GM12801 (cell line): ENCODE measurements around the gene LGR5.

Experiments
- CTCF ChIP-seq: IDR thresholded peaks from one replicate; pipeline ENCODE4 v1.5.1; 2011; ENCODE audit warnings: control low read depth; ENCODE audit not compliant: insufficient read length; ENCODE audit errors: extremely low read depth

Gene LGR5

GRCh38 chr12:71541583-71541982 lies 102.0 kb downstream of the LGR5 start:
- no peak for TF ChIP-seq CTCF

GRCh38 chr12:71546322-71546861 lies 106.8 kb downstream of the LGR5 start:
- no peak for TF ChIP-seq CTCF

- TF ChIP-seq CTCF: no peak
Observed at GRCh38 chr12:71548893-71549292, 109.3 kb downstream of the LGR5 start.

- no peak for TF ChIP-seq CTCF
Observed at GRCh38 chr12:71551529-71551928, 111.9 kb downstream of the LGR5 start.

- no peak for TF ChIP-seq CTCF
Observed at GRCh38 chr12:71552728-71553501, 113.3 kb downstream of the LGR5 start.

GRCh38 chr12:71555191-71555590 lies 115.6 kb downstream of the LGR5 start:
- TF ChIP-seq CTCF: no peak

- TF ChIP-seq CTCF: no peak
Observed at GRCh38 chr12:71556448-71556847, 116.8 kb downstream of the LGR5 start.
